Activated T-helper 17 cell treated with anti-CD3 and anti-CD28 coated beads, Interleukin-2, amount 50 U/mL, for 72 hours (primary cell): Measurements from ENCODE around the gene SARNP. TPM values are rescaled to one million over a fixed set of nuclear protein-coding genes. Genes with fewer than 3 reads are reported as not detected.
"Not testable (repeated sequence)": the region's sequence is repeated elsewhere in the genome, so short reads cannot be mapped to it uniquely, and the experiment has no call there.

Experiments used
- ATAC-seq: fragments of 150-1000 bp; cut with Tn5 transposase; replicated peaks from 2 replicates; pipeline ENCODE4 v1.10.0; 2021; ENCODE audit warnings: mild to moderate bottlenecking, moderate library complexity
- H3K27ac Mint-ChIP-seq: one replicate; pipeline ENCODE4 v1.8.0; 2022; ENCODE audit warnings: mixed read lengths
- H3K27me3 Mint-ChIP-seq: one replicate; pipeline ENCODE4 v1.8.0; 2022; ENCODE audit warnings: mixed read lengths
- H3K36me3 Mint-ChIP-seq: one replicate; pipeline ENCODE4 v1.8.0; 2022; ENCODE audit warnings: low read depth, mild to moderate bottlenecking, mixed read lengths
- H3K4me1 Mint-ChIP-seq: one replicate; pipeline ENCODE4 v1.8.0; 2022; ENCODE audit warnings: mixed read lengths
- H3K4me3 Mint-ChIP-seq: one replicate; pipeline ENCODE4 v1.8.0; 2022; ENCODE audit warnings: mild to moderate bottlenecking, mixed read lengths
- H3K9me3 Mint-ChIP-seq: one replicate; pipeline ENCODE4 v1.8.0; 2022; ENCODE audit warnings: mixed read lengths
- total RNA-seq, 2 donors: library from RNA; stranded (reverse); gene quantifications; one replicate each; pipeline ENCODE4 v1.2.3, GENCODE V29; 2022

SARNP gene
- total RNA-seq, 2 donors from 2014 or later: 63.6 to 103 TPM

GRCh38 chr12:55789893-55790292 lies 27.6 kb downstream of the SARNP start:
- H3K36me3 Mint-ChIP-seq: peaks cover 100% of the 10 kb centered on the region
- no peak overlapping the region for H3K27ac Mint-ChIP-seq
- ATAC-seq: no peak
- H3K4me1 Mint-ChIP-seq: no peaks in the 10 kb centered on the region
- no peaks in the 10 kb centered on the region for H3K9me3 Mint-ChIP-seq
- no peaks in the 10 kb centered on the region for H3K27me3 Mint-ChIP-seq
- H3K4me3 Mint-ChIP-seq: no peak overlapping the region

- H3K27me3 Mint-ChIP-seq: no peaks in the 10 kb centered on the region
- no peak overlapping the region for H3K27ac Mint-ChIP-seq
- H3K4me3 Mint-ChIP-seq: no peak overlapping the region
- no peak for ATAC-seq
- H3K9me3 Mint-ChIP-seq: no peaks in the 10 kb centered on the region
- H3K36me3 Mint-ChIP-seq: peaks cover 100% of the 10 kb centered on the region
- H3K4me1 Mint-ChIP-seq: no peaks in the 10 kb centered on the region
Observed at GRCh38 chr12:55789171-55789570, 28.4 kb downstream of the SARNP start.

- H3K27ac Mint-ChIP-seq: peak overlapping the region; percentile 38
- no peaks in the 10 kb centered on the region for H3K27me3 Mint-ChIP-seq
- no peaks in the 10 kb centered on the region for H3K9me3 Mint-ChIP-seq
- no peak for ATAC-seq
- no peaks in the 10 kb centered on the region for H3K4me1 Mint-ChIP-seq
- H3K4me3 Mint-ChIP-seq: no peak overlapping the region
- H3K36me3 Mint-ChIP-seq: peaks cover 100% of the 10 kb centered on the region
Observed at GRCh38 chr12:55788546-55788945, 29.0 kb downstream of the SARNP start.

GRCh38 chr12:55780685-55781084 lies 36.8 kb downstream of the SARNP start:
- no peak for ATAC-seq
- H3K4me3 Mint-ChIP-seq: no peak overlapping the region
- H3K36me3 Mint-ChIP-seq: peaks cover 97% of the 10 kb centered on the region
- no peaks in the 10 kb centered on the region for H3K4me1 Mint-ChIP-seq
- H3K9me3 Mint-ChIP-seq: no peaks in the 10 kb centered on the region
- peak overlapping the region; percentile 65 for H3K27ac Mint-ChIP-seq
- H3K27me3 Mint-ChIP-seq: no peaks in the 10 kb centered on the region

- H3K27me3 Mint-ChIP-seq: no peaks in the 10 kb centered on the region
- no peak overlapping the region for H3K27ac Mint-ChIP-seq
- H3K4me3 Mint-ChIP-seq: no peak overlapping the region
- ATAC-seq: no peak
- no peaks in the 10 kb centered on the region for H3K9me3 Mint-ChIP-seq
- no peaks in the 10 kb centered on the region for H3K4me1 Mint-ChIP-seq
- peaks cover 88% of the 10 kb centered on the region for H3K36me3 Mint-ChIP-seq
Observed at GRCh38 chr12:55777856-55778255, 39.7 kb downstream of the SARNP start.

GRCh38 chr12:55771736-55772135 lies 45.8 kb downstream of the SARNP start:
- Mint-ChIP-seq H3K9me3 (no peaks in the 10 kb centered on the region), H3K27ac (peak overlapping the region; percentile 48), H3K36me3 (peaks cover 74% of the 10 kb centered on the region), H3K27me3 (no peaks in the 10 kb centered on the region), H3K4me3 (no peak overlapping the region), H3K4me1 (peaks cover 9% of the 10 kb centered on the region)
- ATAC-seq: no peak

GRCh38 chr12:55767156-55767555 lies 50.4 kb downstream of the SARNP start:
- Mint-ChIP-seq H3K4me1 (peaks cover 13% of the 10 kb centered on the region), H3K36me3 (peaks cover 66% of the 10 kb centered on the region), H3K4me3 (no peak overlapping the region), H3K27me3 (no peaks in the 10 kb centered on the region), H3K9me3 (no peaks in the 10 kb centered on the region), H3K27ac (no peak overlapping the region)
- ATAC-seq: no peak

GRCh38 chr12:55765736-55766290 lies 51.7 kb downstream of the SARNP start:
- Mint-ChIP-seq H3K9me3 (no peaks in the 10 kb centered on the region), H3K27me3 (no peaks in the 10 kb centered on the region), H3K27ac (peak overlapping the region; percentile 22), H3K4me1 (peaks cover 21% of the 10 kb centered on the region), H3K36me3 (peaks cover 64% of the 10 kb centered on the region), H3K4me3 (no peak overlapping the region)
- no peak for ATAC-seq

- H3K27me3 Mint-ChIP-seq: no peaks in the 10 kb centered on the region
- H3K27ac Mint-ChIP-seq: no peak overlapping the region
- ATAC-seq: no peak
- H3K9me3 Mint-ChIP-seq: no peaks in the 10 kb centered on the region
- no peak overlapping the region for H3K4me3 Mint-ChIP-seq
- H3K36me3 Mint-ChIP-seq: peaks cover 81% of the 10 kb centered on the region
- H3K4me1 Mint-ChIP-seq: peaks cover 21% of the 10 kb centered on the region
Observed at GRCh38 chr12:55762646-55763045, 54.9 kb downstream of the SARNP start.

- Mint-ChIP-seq H3K27ac (peak overlapping the region; percentile 80), H3K9me3 (no peaks in the 10 kb centered on the region), H3K4me1 (peaks cover 18% of the 10 kb centered on the region), H3K36me3 (peaks cover 81% of the 10 kb centered on the region), H3K27me3 (no peaks in the 10 kb centered on the region), H3K4me3 (peak overlapping the region; percentile 48)
- ATAC-seq: peak; percentile 97
Observed at GRCh38 chr12:55760663-55761062, 56.9 kb downstream of the SARNP start.

- Mint-ChIP-seq H3K36me3 (peaks cover 89% of the 10 kb centered on the region), H3K4me1 (peaks cover 20% of the 10 kb centered on the region), H3K27ac (peak overlapping the region; percentile 26)
- H3K9me3 Mint-ChIP-seq, H3K4me3 Mint-ChIP-seq, H3K27me3 Mint-ChIP-seq, ATAC-seq: not testable (repeated sequence)
Observed at GRCh38 chr12:55758575-55758974, 58.9 kb downstream of the SARNP start.

- Mint-ChIP-seq H3K27me3 (no peaks in the 10 kb centered on the region), H3K4me3 (no peak overlapping the region), H3K9me3 (no peaks in the 10 kb centered on the region), H3K4me1 (peaks cover 20% of the 10 kb centered on the region), H3K36me3 (peaks cover 93% of the 10 kb centered on the region), H3K27ac (peak overlapping the region; percentile 26)
- ATAC-seq: no peak
Observed at GRCh38 chr12:55757701-55758100, 59.8 kb downstream of the SARNP start.

GRCh38 chr12:55755246-55755645 lies 62.3 kb downstream of the SARNP start:
- H3K4me1 Mint-ChIP-seq: peaks cover 6% of the 10 kb centered on the region
- peaks cover 99% of the 10 kb centered on the region for H3K36me3 Mint-ChIP-seq
- H3K9me3 Mint-ChIP-seq: no peaks in the 10 kb centered on the region
- H3K27me3 Mint-ChIP-seq: no peaks in the 10 kb centered on the region
- H3K4me3 Mint-ChIP-seq: no peak overlapping the region
- peak overlapping the region; percentile 80 for H3K27ac Mint-ChIP-seq
- ATAC-seq: no peak

GRCh38 chr12:55748230-55748993 lies 69.1 kb downstream of the SARNP start:
- Mint-ChIP-seq H3K9me3 (no peaks in the 10 kb centered on the region), H3K4me1 (peaks cover 29% of the 10 kb centered on the region), H3K27me3 (no peaks in the 10 kb centered on the region), H3K36me3 (peaks cover 51% of the 10 kb centered on the region), H3K4me3 (no peak overlapping the region), H3K27ac (peak overlapping the region; percentile 34)
- ATAC-seq: no peak

GRCh38 chr12:55746913-55747231 lies 70.7 kb downstream of the SARNP start:
- Mint-ChIP-seq H3K4me3 (no peak overlapping the region), H3K4me1 (peaks cover 39% of the 10 kb centered on the region), H3K27ac (no peak overlapping the region), H3K9me3 (no peaks in the 10 kb centered on the region), H3K36me3 (peaks cover 35% of the 10 kb centered on the region), H3K27me3 (no peaks in the 10 kb centered on the region)
- ATAC-seq: no peak
